GM19467 (cell line): ENCODE results near the gene FARS2.

Source experiments
- ATAC-seq: cut with Tn5 transposase; IDR thresholded peaks from one replicate; pipeline ENCODE4 v1.9.1; 2021; ENCODE audit warnings: mild to moderate bottlenecking, moderate library complexity; ENCODE audit not compliant: unreplicated experiment

The FARS2 gene

GRCh38 chr6:5524110-5524509 lies 262.8 kb downstream of the FARS2 start:
- no peak for ATAC-seq

GRCh38 chr6:5525209-5525608 lies 263.9 kb downstream of the FARS2 start:
- no peak for ATAC-seq

- ATAC-seq, result no peak
Measured at GRCh38 chr6:5529015-5529414, 267.7 kb downstream of the FARS2 start.

GRCh38 chr6:5529733-5530132 lies 268.4 kb downstream of the FARS2 start:
- no peak for ATAC-seq

GRCh38 chr6:5531161-5531560 lies 269.8 kb downstream of the FARS2 start:
- no peak for ATAC-seq

GRCh38 chr6:5531853-5532375 lies 270.6 kb downstream of the FARS2 start:
- no peak for ATAC-seq

GRCh38 chr6:5532941-5533340 lies 271.6 kb downstream of the FARS2 start:
- no peak for ATAC-seq

- no peak for ATAC-seq
Measured at GRCh38 chr6:5534643-5535042, 273.3 kb downstream of the FARS2 start.

- ATAC-seq, result no peak
Measured at GRCh38 chr6:5536644-5537043, 275.3 kb downstream of the FARS2 start.

GRCh38 chr6:5537132-5537531 lies 275.8 kb downstream of the FARS2 start:
- no peak for ATAC-seq

GRCh38 chr6:5537967-5538366 lies 276.7 kb downstream of the FARS2 start:
- ATAC-seq, result no peak

GRCh38 chr6:5540370-5540769 lies 279.1 kb downstream of the FARS2 start:
- ATAC-seq, result no peak

GRCh38 chr6:5541025-5541424 lies 279.7 kb downstream of the FARS2 start:
- no peak for ATAC-seq

GRCh38 chr6:5541751-5542432 lies 280.6 kb downstream of the FARS2 start:
- no peak for ATAC-seq

- ATAC-seq, result no peak
Measured at GRCh38 chr6:5547556-5547955, 286.2 kb downstream of the FARS2 start.

- no peak for ATAC-seq
Measured at GRCh38 chr6:5550631-5551030, 289.3 kb downstream of the FARS2 start.

- no peak for ATAC-seq
Measured at GRCh38 chr6:5552243-5552642, 290.9 kb downstream of the FARS2 start.

- no peak for ATAC-seq
Measured at GRCh38 chr6:5553767-5554166, 292.5 kb downstream of the FARS2 start.

- ATAC-seq, result no peak
Measured at GRCh38 chr6:5554226-5554625, 292.9 kb downstream of the FARS2 start.

- no peak for ATAC-seq
Measured at GRCh38 chr6:5556011-5556410, 294.7 kb downstream of the FARS2 start.

GRCh38 chr6:5557506-5557905 lies 296.2 kb downstream of the FARS2 start:
- ATAC-seq, result no peak

- ATAC-seq, result no peak
Measured at GRCh38 chr6:5559651-5560050, 298.3 kb downstream of the FARS2 start.

GRCh38 chr6:5562277-5562676 lies 301.0 kb downstream of the FARS2 start:
- ATAC-seq, result no peak
